Activated naive CD8-positive, alpha-beta T cell treated with anti-CD3 and anti-CD28 coated beads, Interleukin-2, amount 50 U/mL, for 16 hours (primary cell): Measurements from ENCODE around the gene NOS1AP.

Experiments
- DNase-seq: peaks from one replicate; pipeline ENCODE4 v3.0.0-alpha.2; 2020; ENCODE audit warnings: low read depth, low spot score

NOS1AP gene

DNA sequence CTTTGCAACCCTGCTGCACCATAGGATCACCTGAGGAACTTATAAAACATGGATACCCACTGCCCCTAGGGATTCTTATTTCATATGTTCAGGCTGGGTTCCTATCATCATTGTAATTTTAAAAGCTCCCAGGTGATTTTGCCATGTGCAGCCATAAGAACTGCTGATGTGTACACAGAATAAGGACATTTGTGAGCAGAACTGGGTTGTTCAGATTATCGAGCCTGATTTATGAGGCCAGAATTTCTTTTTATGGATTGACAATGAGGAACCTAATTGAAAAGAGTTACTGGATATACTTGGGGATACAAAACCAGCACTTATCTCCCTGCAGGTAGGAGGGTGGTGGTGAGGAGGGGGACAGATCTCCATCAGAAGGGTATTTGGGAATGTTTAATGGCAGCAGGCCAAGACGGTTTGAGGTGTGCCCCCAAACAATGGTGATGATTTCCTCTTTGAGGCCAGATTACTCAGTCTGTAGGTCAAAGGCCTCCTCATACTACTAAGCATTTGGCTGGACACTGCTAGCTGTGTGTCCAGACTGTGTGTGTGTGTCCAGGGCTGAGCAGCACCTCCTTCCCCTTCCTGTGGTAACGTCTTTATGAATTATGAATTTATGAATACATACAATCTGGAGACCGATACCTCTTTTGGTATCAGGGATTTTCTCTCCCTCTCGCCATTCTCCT, 18.9 kb downstream of the NOS1AP start:
- DNase-seq: no peak

DNA sequence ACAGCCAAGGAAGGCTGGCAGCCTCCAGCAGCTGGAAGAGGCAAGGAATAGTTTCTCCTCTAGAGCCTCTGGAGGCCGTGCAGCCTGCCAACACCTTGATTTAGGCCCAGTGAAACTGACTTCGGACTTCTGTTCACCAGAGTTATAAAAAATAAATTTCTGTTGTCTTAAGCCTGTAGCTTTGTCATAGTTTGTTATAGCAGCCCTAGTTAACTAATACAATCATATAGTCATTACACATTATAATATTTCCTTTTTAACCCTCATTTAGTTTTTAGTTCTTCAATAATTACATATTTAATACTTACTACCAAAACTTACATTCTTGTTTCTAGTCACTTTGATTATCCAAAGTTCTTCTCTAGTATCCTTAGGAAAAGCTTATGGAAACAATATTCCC, 20.3 kb downstream of the NOS1AP start:
- DNase-seq: no peak

DNA sequence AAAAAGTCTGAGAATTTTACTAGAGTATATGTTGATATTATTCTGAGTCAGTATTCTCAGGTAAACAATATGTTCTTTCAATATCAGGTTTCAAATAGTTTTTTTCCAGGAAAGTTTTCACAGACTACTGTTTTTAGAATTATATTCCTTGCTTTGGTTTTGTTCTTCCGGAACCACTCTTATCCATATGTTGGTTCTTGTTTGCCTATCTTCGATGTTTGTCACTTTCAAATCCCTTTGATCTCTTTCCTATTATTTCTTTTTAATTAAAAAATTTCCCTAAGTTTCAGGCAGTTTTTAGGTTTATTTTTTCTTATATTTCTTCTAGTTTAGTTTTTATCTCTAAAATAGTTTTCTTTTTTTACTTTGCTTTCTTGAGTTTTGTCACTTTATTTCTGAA, 20.9 kb downstream of the NOS1AP start:
- DNase-seq: no peak

DNA sequence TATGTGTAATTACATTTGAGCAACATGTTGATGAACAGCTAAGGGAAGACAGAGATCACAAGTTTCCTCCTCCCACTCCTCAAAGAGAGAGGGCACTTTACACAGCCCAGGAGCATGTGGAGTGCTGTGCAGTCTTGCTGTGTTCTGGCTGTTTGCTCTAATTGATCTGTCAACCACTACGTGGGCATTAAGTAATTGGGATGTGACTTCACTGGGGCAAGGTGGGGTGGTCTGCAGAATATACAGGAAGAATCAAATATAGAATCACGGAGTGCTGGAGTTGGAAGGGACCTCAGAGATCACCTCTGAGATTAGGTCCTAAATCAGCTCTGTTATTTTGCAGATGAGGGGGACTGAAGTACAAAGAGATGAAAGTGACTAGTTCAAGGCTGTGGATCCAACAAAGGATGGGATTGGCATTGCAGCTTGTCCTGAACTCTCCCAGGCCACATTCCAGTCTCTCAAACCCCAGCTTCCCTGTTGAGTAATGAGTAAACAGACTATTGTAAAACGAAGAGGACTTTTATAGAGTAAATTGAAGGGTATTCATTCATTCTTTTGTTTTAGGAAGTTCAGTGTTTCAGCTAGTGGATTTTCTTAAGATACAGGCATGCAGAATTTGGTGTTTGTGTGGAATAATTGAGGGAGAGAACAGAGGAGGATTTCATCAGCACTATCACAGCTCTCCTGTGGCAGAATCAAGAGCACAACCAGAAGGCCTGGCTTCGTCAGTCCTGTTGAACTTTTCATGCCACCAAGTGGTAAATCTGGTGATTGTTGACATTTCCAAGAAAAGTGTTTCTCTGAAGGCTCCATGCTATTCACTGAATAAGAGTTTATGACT, 22.4 kb downstream of the NOS1AP start:
- DNase-seq: no peak

- no peak for DNase-seq
Measured at GRCh38 chr1:162093095-162093494, 23.6 kb downstream of the NOS1AP start.

GRCh38 chr1:162094271-162094670, 24.8 kb downstream of the NOS1AP start:
- DNase-seq: no peak

DNA sequence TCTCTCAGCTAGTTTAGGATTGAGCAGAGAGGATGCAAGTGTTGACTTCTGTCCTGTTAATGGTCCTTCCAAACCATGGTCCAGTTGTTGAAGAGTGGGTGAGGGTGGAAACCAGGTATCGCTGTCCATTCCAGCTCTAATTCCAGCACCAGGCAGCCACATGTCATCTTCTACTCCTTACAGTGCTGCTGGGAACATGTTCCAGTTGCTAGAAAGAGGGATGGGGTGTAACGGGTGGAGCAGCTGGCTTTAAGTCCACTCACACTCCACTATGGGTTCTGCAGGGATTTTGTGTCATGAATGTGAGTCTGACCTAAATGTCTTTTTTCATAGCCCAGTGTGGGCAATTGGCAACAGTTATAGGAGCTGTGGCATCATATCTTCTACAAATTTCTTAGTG, 25.2 kb downstream of the NOS1AP start:
- DNase-seq: no peak

DNA sequence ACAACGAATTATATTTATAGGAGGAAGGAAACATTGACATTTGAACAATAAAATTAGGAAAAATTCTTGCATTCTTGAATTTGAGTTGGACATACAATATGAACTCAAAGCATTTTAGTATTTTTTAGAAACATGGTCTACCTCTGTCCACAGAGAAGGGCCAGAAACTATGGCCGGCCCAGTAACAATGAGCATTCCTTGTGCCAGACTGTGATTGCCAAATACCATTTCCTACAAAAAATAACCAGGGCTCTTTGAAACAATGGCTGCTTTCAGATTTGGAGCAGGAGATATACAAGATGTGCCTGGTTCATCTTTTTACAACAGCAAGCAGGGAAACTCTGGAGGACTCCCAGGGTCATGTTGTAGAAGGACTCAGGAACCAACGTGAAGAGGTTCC, 38.4 kb downstream of the NOS1AP start:
- no peak for DNase-seq

DNA sequence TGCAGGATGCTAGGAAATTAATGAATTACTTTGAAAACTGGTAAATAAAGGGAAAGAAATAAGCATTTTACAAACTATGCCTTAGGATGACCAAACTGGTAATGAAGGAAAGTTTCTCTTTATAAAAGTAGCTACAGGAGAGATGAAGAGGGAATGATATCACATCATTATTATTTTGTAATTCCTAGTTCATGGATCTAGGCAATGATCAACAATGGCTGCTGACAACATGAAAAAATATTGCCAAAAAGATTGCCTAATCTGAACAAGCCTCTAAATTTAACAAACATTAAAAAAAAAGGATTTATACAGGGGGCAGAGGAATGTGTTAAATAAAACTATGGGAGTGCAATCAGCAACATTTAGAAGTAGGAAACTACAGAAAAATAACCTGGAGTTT, 38.9 kb downstream of the NOS1AP start:
- no peak for DNase-seq

DNA sequence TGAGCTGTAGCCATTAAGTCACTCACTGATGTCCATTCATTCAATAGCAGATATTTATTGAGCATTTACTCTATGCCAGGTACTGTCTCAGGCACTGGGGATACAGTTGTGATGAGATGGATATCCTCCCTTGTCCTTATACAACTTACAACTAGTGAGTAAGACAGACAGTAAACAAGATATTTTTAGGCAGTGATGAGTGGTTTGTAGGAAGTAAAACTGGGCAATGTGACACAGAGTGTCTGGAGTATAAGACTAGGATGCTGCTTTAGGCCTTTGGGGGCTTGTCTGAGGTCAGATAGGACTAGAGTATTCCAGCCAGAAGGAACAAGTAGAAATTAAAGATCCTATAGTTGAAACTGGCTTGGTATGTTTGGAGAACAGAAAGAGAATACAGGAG, 41.4 kb downstream of the NOS1AP start:
- no peak for DNase-seq

DNA sequence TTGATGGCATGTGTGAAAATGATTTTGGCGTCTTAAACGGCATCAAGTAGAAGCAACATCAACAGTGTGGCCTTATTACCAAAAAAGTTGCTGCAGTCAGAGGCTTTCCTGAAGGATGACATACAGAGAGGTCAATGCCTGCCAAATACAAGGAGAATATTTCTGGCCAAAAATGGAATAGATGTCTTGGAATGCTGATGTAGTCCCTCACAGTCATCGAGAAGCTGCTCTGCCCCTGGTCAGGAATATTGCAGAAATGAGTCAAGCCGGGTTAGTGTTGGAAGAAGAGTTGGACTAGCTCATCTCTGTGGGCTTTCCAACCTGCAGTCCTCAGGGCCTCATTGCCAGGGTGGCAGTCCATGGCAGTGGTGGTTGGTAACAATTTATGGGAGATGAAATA, 42.1 kb downstream of the NOS1AP start:
- DNase-seq: no peak

GRCh38 chr1:162113419-162113818, 43.9 kb downstream of the NOS1AP start:
- DNase-seq: no peak

- DNase-seq: no peak
Measured at GRCh38 chr1:162117039-162117774, 47.7 kb downstream of the NOS1AP start.

GRCh38 chr1:162118063-162118462, 48.6 kb downstream of the NOS1AP start:
- DNase-seq: no peak

DNA sequence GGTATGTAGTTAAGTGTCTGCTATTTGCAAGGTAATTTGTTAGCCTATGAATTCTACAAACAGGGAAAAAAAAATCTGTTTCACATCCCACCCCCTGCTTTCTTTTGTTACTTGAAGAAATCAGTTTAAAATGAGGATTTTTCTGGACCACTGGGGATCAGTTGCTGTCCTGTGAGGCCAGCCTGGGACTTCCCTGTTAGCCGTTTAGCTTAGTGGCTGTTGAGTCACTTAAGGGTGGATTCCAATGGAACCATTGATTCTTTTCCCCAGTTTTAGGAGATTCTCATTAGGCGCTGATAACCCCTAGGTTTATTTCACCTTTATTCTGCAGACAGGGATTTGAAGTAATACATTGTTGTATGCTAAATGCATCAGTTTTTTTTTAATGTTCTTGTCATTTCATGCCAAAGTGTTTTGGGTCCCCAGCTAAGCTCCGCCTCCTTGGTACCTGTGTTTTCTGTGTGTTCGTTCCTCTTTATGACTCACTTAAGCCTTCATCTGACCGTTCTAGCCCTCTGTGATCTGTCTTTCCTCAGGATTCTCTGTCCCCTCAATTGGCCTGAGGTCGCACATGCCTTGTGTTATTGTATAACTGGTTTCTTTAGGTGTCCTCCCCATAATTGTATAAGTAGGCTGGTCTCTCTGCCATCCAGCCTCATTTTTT, 59.3 kb downstream of the NOS1AP start:
- DNase-seq: no peak

- DNase-seq: no peak
Measured at GRCh38 chr1:162130308-162130707, 60.8 kb downstream of the NOS1AP start.

DNA sequence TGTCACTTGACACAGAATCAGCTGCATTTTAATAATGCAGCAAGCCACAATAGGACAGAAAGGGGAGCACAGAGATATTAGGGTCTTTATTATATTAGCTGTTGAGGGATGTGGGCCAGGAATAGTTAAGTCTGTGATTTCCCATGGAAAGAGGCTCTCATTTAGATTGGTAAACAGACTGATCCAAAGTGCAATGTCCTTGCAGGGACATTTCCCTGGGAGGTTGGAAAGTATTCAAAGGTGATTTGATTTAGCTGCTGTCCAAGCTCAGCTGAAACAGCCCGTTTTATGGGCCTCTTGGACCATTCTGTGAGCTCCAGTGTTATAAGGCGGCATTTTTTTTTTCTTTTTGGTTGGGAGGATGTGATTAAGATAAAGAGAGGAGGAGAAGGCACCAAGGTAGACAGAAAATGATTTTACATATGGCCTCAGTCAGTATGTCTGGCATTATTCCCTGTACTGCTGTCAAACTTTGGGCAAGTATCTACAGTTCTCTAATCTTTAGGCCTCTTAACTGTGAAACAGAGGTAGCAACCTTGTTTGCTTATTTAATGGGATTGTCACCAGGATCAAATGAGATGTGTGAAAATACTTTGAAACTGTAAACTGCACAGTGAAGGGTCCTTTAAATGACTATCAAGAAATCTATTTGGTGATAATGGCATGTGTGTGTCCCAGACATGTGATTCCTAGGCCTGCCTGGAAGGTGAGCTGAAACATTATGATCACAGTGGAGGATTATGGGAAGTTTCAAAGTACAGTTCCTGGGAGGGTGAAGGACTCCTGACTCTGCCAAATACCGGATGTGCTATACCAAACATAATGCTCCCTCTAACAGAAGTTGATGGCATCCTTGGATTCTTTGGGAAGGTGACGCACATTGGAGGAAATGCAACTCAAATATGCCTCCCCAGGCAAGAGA, 62.2 kb downstream of the NOS1AP start:
- DNase-seq: no peak

- no peak for DNase-seq
Measured at GRCh38 chr1:162133566-162133965, 64.1 kb downstream of the NOS1AP start.

GRCh38 chr1:162134646-162135045, 65.2 kb downstream of the NOS1AP start:
- no peak for DNase-seq

DNA sequence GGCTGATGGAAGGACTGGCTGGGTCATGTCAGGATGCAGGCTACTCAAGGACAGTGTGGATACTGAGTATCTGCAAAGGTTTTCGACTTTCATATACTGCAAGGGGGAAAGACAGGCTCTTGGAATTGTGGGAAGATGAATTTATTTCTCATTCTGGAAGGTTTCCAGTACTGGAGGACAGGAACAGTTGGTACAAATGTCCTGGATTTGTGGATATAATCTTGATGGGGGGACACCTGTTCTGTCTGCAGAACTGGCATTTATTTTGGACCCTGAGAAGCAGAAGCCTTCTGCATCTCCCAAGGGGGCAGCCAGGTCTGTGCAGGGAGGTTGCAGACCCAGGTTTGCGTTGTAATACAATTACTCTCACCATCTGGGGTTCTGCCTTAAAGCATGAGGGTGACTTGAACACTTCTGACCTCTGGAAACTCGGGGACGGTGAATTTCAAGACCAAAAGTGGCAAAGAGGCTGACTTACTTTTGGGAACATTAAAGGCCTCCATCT, 65.8 kb downstream of the NOS1AP start:
- no peak for DNase-seq

DNA sequence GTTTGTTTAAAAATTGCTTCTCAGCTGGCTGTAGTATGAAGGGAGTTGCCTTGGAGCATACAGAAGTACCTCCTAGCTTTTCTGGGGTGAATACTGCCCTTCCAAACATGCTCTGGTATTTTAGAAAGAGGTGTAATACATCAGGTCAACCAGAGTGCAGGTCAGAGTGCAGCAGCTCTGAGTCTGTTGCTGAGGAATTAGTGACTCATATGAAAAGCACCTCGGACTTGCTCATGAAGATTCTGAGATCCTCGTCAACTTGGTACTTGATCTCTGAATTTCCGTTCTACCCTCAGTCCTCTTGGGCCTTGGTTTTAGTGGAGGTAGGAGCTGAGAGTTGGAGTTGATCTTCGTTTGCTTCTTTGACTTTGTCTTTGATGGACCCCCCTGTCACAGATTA, 67.3 kb downstream of the NOS1AP start:
- no peak for DNase-seq
